NCI-H128 (cell line): ENCODE measurements around the gene TMEM190.
A peak's percentile ranks its signal among the peaks of the same experiment; 100 is the strongest.

Experiments used
- DNase-seq: peaks from one replicate; lab custom pipeline; 2025; ENCODE audit not compliant: unreplicated experiment; lab: John Stamatoyannopoulos, UW

The TMEM190 gene

GRCh38 chr19:55369653-55370304 lies 6.8 kb upstream of the TMEM190 start:
- no peak for DNase-seq

GRCh38 chr19:55370305-55370988 lies 6.2 kb upstream of the TMEM190 start, which contains the start of gene IL11:
TSS of gene IL11 (minus strand) at chr19:55370463. CDS start at chr19:55370310, 153 bp downstream.
- no peak for DNase-seq

GRCh38 chr19:55372316-55373081 lies 4.1 kb upstream of the TMEM190 start:
- DNase-seq, result no peak

GRCh38 chr19:55373306-55373992 lies 3.2 kb upstream of the TMEM190 start:
- no peak for DNase-seq

GRCh38 chr19:55373993-55374757 lies 2.5 kb upstream of the TMEM190 start:
- no peak for DNase-seq

GRCh38 chr19:55377356-55378131 lies 918 bp downstream of the TMEM190 start:
- DNase-seq, result no peak

- no peak for DNase-seq
These were observed 2.5 kb downstream of the TMEM190 start for GRCh38 chr19:55379174-55379573.

GRCh38 chr19:55382013-55382412 lies 5.4 kb downstream of the TMEM190 start:
- DNase-seq, result no peak

GRCh38 chr19:55382522-55383054 lies 6.0 kb downstream of the TMEM190 start:
- no peak for DNase-seq

- no peak for DNase-seq
These were observed 6.9 kb downstream of the TMEM190 start for GRCh38 chr19:55383279-55384130.

GRCh38 chr19:55384131-55384919 lies 7.7 kb downstream of the TMEM190 start, which contains the start of gene TMEM238:
TSS of gene TMEM238 (minus strand) at chr19:55384292. CDS start at chr19:55384259, 33 bp downstream.
- no peak for DNase-seq

GRCh38 chr19:55384920-55385723 lies 8.5 kb downstream of the TMEM190 start:
- DNase-seq, result peak; percentile 95

- DNase-seq, result peak; percentile 99
These were observed 9.3 kb downstream of the TMEM190 start, which contains the start of gene RPL28 for GRCh38 chr19:55385724-55386492. TSS of gene RPL28 (plus strand) at chr19:55385932. CDS start at chr19:55386358, 426 bp downstream.

- DNase-seq, result no peak
These were observed 9.9 kb downstream of the TMEM190 start for GRCh38 chr19:55386493-55386971.

GRCh38 chr19:55387736-55388497 lies 11.3 kb downstream of the TMEM190 start:
- DNase-seq, result no peak
